GM21529 (cell line): ENCODE data around the gene SGPL1.
"Not testable (repeated sequence)": the region's sequence is repeated elsewhere in the genome, so short reads cannot be mapped to it uniquely, and the experiment has no call there.

ENCODE experiments used
- ATAC-seq: cut with Tn5 transposase; IDR thresholded peaks from one replicate; pipeline ENCODE4 v1.9.1; 2021; ENCODE audit not compliant: unreplicated experiment

The SGPL1 gene

GRCh38 chr10:70837660-70838059 lies 21.9 kb downstream of the SGPL1 start:
- ATAC-seq, result no peak

- ATAC-seq, result no peak
These were observed 22.6 kb downstream of the SGPL1 start for GRCh38 chr10:70838270-70838805.

- ATAC-seq, result no peak
These were observed 25.1 kb downstream of the SGPL1 start for GRCh38 chr10:70840836-70841235.

GRCh38 chr10:70843333-70843732 lies 27.6 kb downstream of the SGPL1 start:
- ATAC-seq, result no peak

GRCh38 chr10:70843776-70844489 lies 28.2 kb downstream of the SGPL1 start:
- no peak for ATAC-seq

GRCh38 chr10:70845256-70845655 lies 29.5 kb downstream of the SGPL1 start:
- ATAC-seq, result no peak

- ATAC-seq, result no peak
These were observed 30.1 kb downstream of the SGPL1 start for GRCh38 chr10:70845816-70846215.

GRCh38 chr10:70846795-70847194 lies 31.0 kb downstream of the SGPL1 start:
- no peak for ATAC-seq

- no peak for ATAC-seq
These were observed 32.1 kb downstream of the SGPL1 start for GRCh38 chr10:70847659-70848360.

GRCh38 chr10:70849582-70850016 lies 33.9 kb downstream of the SGPL1 start:
- no peak for ATAC-seq

GRCh38 chr10:70850097-70850496 lies 34.3 kb downstream of the SGPL1 start:
- ATAC-seq, result no peak

- ATAC-seq, result no peak
These were observed 36.1 kb downstream of the SGPL1 start for GRCh38 chr10:70851597-70852475.

GRCh38 chr10:70853038-70853437 lies 37.3 kb downstream of the SGPL1 start:
- no peak for ATAC-seq

- ATAC-seq, result no peak
These were observed 37.7 kb downstream of the SGPL1 start for GRCh38 chr10:70853457-70853856.

GRCh38 chr10:70856454-70856853 lies 40.7 kb downstream of the SGPL1 start:
- no peak for ATAC-seq

- ATAC-seq, result no peak
These were observed 43.0 kb downstream of the SGPL1 start for GRCh38 chr10:70858759-70859158.

- not testable (repeated sequence) for ATAC-seq
These were observed 45.9 kb downstream of the SGPL1 start for GRCh38 chr10:70861495-70862197.

GRCh38 chr10:70863470-70864160 lies 47.9 kb downstream of the SGPL1 start:
- no peak for ATAC-seq

GRCh38 chr10:70864935-70865334 lies 49.2 kb downstream of the SGPL1 start:
- ATAC-seq, result no peak

- no peak for ATAC-seq
These were observed 50.7 kb downstream of the SGPL1 start for GRCh38 chr10:70866424-70866823.
